Activated T-cell treated with anti-CD3 and anti-CD28 coated beads for 1 hour (primary cell): ENCODE data around the gene APOBEC3A.
"Not testable (repeated sequence)": the region's sequence is repeated elsewhere in the genome, so short reads cannot be mapped to it uniquely, and the experiment has no call there.

Experiments
- DNase-seq: peaks from one replicate; pipeline ENCODE4 v3.0.0-alpha.2; 2020; ENCODE audit warnings: low read depth

Gene APOBEC3A

GRCh38 chr22:38943201-38943600 is 14.2 kb upstream of the APOBEC3A start:
- DNase-seq = no peak

- no peak for DNase-seq
Observed at GRCh38 chr22:38943882-38944281, 13.5 kb upstream of the APOBEC3A start.

GRCh38 chr22:38944653-38945052 is 12.8 kb upstream of the APOBEC3A start:
- DNase-seq = no peak

- not testable (repeated sequence) for DNase-seq
Observed at GRCh38 chr22:38945706-38946338, 11.6 kb upstream of the APOBEC3A start.

- DNase-seq = no peak
Observed at GRCh38 chr22:38946771-38947170, 10.6 kb upstream of the APOBEC3A start.

GRCh38 chr22:38947321-38948140 is 9.9 kb upstream of the APOBEC3A start:
- no peak for DNase-seq

- no peak for DNase-seq
Observed at GRCh38 chr22:38948181-38948940, 9.0 kb upstream of the APOBEC3A start.

- DNase-seq = no peak
Observed at GRCh38 chr22:38949889-38950405, 7.5 kb upstream of the APOBEC3A start.

GRCh38 chr22:38950527-38951295 is 6.7 kb upstream of the APOBEC3A start:
- DNase-seq = no peak

GRCh38 chr22:38951734-38952133 is 5.7 kb upstream of the APOBEC3A start:
- no peak for DNase-seq

- DNase-seq = no peak
Observed at GRCh38 chr22:38952281-38952993, 5.0 kb upstream of the APOBEC3A start.

- DNase-seq = no peak
Observed at GRCh38 chr22:38953091-38953490, 4.3 kb upstream of the APOBEC3A start.

GRCh38 chr22:38953577-38954413 is 3.6 kb upstream of the APOBEC3A start:
- no peak for DNase-seq

- DNase-seq = no peak
Observed at GRCh38 chr22:38954414-38955043, 2.9 kb upstream of the APOBEC3A start.

GRCh38 chr22:38955250-38955905 is 2.0 kb upstream of the APOBEC3A start:
- no peak for DNase-seq

- DNase-seq = no peak
Observed at GRCh38 chr22:38955926-38956325, 1.5 kb upstream of the APOBEC3A start.

- DNase-seq = no peak
Observed at GRCh38 chr22:38956551-38956950, 858 bp upstream of the APOBEC3A start.

GRCh38 chr22:38957808-38958650 is 620 bp downstream of the APOBEC3A start:
- DNase-seq = no peak
